Adrenal gland (tissue), 5 donors: ENCODE measurements around the gene PAMR1.

Experiments used
- CTCF ChIP-seq, 6 experiments: fragments of 450-650 bp in 4 of 6; fragments of 200-600 bp in 2 of 6; sonication (generic) in 1 of 6; IDR thresholded peaks; 1 replicate in 5 of 6; 2 replicates in 1 of 6; pipeline versions ENCODE4 v1.5.1 to v1.8.0; 2016 to 2021; ENCODE audit warnings: antibody characterized with exemption in 6 of 6, mild to moderate bottlenecking in 2 of 6, moderate library complexity in 1 of 6
- POLR2A ChIP-seq, 2 donors: fragments of 450-650 bp; IDR thresholded peaks; one replicate each; pipeline ENCODE4 v1.6.1; 2017; ENCODE audit warnings: antibody characterized with exemption in 2 of 2, mild to moderate bottlenecking in 2 of 2, moderate library complexity in 1 of 2
- donor health status: DM: no; HTN: no; CAD: no.

DNA sequence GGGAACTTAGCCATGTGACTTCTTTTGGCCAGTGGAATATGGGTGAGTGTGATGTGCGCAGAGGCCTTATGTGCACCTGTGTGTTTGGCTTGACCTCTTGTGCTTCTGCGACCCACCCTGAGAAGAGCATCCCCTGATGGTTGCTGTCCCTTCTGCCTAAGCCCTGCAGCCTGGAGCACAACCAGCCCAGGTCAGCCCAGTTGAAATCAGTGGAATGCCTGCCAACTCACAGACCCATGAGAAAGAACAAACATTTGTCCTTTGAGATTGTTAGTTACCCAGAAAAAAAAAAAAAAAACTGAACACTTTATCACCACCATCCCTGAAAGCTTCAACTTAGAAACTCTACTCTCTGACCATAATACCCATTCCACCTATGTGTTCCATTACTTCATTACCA lies 38.5 kb downstream of the PAMR1 start:
- no peak for TF ChIP-seq CTCF (IDR thresholded peaks at IDR 0.05)
- no peak for TF ChIP-seq POLR2A (IDR thresholded peaks at IDR 0.05)
